Spleen (tissue), 7 donors: ENCODE measurements around the gene EIF2B5.

Experiments used
- CTCF ChIP-seq, 11 experiments: fragments of 200-600 bp in 7 of 11; fragments of 450-650 bp in 4 of 11; sonication (generic) in 4 of 11; IDR thresholded peaks in 8 of 11; conservative IDR thresholded peaks in 3 of 11; 1 replicate in 7 of 11; 2 replicates in 4 of 11; pipeline versions ENCODE4 v1.4.0 to v1.8.0; 2016 to 2021; ENCODE audit warnings: antibody characterized with exemption in 11 of 11, inconsistent platforms in 4 of 11, mild to moderate bottlenecking in 1 of 11
- POLR2A ChIP-seq, 3 donors: fragments of 450-650 bp; IDR thresholded peaks; one replicate each; pipeline ENCODE4 v1.5.1; 2017; ENCODE audit warnings: antibody characterized with exemption in 3 of 3, mild to moderate bottlenecking in 1 of 3
- POLR2AphosphoS5 ChIP-seq, 3 donors: sonication (generic); formaldehyde crosslinking; IDR thresholded peaks; one replicate each; pipeline ENCODE4 v1.5.1; 2017; ENCODE audit warnings: antibody characterized with exemption in 3 of 3
- donor health status: DM: no; HTN: no; CAD: no; lungs with moderate emphysema.
- donor health status: DM: no; HTN: no; CAD: no.
- donor health status: DM: no; HTN: no; CAD: no.

- TF ChIP-seq CTCF (IDR thresholded peaks at IDR 0.05 in 8 of 11, conservative IDR thresholded peaks at IDR 0.05 in 3 of 11): peak in 2 of 11 experiments; percentile 13 to 34
- peak in 2 of 3 donors; percentile 34 to 38 for TF ChIP-seq POLR2A (IDR thresholded peaks at IDR 0.05)
- TF ChIP-seq POLR2AphosphoS5 (IDR thresholded peaks at IDR 0.05): peak; percentile 91 to 94 (median 93)
Measured at GRCh38 chr3:184174646-184175492, 39.7 kb downstream of the EIF2B5 start, which contains the start of gene AP2M1.
